T-helper 22 cell (primary cell): ENCODE data around the gene HOXB6.

Experiments
- DNase-seq: peaks from one replicate; pipeline ENCODE4 v3.0.0-alpha.2; 2020; ENCODE audit warnings: low read depth

Gene HOXB6

DNA sequence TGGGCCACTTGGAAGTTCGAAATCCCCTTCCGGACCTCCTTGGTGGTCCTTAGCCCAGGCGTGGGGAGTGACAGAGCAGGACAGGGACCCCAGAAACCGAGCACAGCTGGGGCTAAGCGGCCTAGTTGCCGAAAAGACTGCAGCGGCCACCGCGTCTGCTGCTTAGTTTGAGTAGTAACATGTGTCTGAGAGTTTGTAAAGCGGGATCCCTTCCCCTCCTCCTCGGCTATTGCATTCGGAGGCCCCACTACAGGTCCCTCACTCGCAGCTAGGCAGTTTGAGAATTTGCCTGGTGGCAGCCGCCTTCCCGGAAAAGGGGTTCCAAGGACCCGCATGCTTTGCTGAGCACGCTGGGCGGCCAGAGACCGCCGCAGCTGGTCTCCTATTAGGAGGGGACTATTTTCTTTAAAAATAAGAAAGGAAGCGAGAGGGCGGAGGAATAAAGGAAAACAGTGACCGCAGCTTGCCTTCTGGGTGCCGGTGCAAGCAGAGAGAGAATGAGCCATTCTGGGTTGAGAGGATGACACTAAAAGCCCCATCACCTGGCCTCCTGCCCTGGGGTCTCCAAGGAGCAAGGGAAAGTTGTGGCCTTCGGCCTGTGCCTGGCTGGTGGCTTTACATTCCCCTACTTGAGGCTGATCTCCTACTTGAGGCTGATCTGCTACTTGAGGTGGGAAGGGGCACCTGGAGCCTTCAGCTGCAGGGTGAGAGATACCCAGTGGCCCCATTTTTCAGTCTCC lies 10.1 kb downstream of the HOXB6 start:
- no peak for DNase-seq

DNA sequence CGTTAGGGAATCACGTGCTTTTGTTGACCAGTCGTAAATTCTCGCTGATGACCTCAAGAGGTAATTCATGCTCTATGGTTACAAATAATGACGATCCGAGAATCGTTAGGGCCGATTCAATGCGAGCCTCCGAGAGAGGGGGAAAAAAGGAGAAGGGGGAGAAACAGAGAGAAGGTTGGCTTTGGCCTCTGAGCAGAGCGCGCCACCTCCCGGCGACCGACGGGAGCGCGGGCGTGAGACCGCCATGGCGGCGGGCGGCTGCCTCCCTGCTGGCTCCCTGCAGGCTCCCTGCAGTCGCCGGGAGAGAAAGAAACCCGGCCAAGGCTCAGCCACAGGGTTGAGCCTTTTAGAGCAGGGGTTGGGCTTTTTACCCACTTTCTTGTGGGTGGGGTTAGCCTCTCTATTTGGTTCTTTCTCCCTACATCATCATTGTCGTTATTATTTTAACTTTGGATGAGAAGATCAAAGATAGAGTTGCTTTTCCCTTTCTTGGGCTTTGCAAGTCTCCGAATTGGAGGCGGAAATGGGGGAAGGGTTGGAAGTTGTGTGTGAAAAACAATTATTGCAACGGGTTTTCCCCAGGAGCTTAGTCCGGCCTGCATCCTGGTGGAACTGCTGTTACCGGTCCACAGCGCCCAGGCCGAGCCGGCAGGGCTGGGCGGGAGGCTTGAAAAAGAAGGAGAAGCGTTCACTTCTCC lies 10.8 kb downstream of the HOXB6 start:
- peak; percentile 52 for DNase-seq

- no peak for DNase-seq
Observed at GRCh38 chr17:48593126-48593829, 11.5 kb downstream of the HOXB6 start, which contains the start of gene HOXB5. Gene HOXB5 (minus strand): TSS chr17:48593779. CDS start chr17:48593682, 97 bp downstream.

DNA sequence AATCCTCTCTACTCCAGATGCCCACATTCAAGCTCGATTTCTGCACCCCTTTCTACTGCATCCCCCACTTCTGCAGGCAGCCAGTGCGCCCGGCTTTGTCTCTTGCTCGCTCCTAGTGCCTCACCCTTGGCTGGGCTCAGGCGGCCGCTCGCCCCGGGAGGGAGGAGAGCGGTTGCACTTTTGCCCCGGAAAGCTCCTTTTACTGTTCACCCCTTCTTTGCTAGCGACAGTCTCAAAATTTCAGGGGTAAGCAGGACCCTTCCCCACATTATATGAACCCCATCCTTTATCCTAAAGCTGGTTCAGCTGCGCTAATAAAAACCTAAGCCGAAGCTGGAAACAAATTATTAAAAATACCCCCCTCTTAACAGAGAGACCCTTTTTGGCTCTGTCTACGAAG lies 12.2 kb downstream of the HOXB6 start:
- DNase-seq, result no peak

DNA sequence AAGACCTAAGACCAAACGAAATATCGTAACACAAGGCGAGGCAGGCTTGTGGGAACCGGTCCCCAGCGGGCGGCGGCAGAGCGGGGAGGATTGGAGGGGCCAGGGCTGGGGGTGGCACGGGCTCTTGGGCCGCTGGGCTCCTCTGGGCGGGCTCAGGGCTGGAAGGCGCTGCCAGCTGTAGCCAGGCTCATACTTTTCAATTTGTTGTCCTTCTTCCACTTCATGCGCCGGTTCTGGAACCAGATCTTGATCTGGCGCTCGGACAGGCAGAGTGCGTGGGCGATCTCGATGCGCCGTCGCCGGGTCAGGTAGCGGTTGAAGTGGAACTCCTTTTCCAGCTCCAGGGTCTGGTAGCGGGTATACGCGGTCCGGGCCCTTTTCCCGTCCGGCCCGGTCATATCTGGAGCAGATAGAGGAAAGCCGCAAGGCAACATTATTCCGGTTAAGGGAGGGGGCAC lies 12.7 kb downstream of the HOXB6 start:
- DNase-seq, result no peak

DNA sequence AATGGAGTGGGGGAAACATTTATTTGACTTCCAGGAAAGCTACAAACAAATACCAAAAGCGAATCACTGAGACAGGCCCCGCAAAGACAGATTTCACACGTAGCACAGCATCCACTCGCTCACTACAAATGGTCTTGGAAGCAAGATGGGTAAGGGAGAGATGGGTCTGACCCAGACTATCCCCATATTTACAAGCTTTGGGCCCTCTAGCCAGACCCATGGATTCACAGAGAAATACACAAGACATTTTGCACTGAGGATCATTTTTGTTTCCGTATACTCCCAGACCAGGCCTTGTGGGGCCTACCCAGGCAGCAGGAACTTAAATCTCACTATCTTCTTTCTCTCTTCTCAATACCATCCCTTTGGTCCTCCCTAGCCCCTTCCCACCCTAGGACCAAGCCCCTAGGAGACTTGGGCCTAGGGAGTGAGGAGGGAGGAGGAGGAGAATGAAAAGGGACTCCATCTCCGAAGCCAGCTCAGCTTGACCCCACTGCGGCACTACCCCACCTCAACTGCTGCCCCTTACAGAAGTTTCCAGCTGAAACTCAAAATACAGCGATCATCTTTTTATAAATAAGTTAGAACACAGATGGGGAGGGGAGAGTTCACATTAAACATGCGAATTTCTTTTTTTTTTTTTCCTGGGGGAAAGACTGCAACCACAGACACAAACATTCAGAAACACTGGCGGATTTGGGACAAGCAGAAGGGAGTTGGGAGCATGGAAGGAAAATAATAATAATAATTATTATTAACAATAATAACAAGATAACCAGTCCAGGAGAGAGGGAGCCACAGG lies 13.3 kb downstream of the HOXB6 start:
- DNase-seq, result no peak

GRCh38 chr17:48590607-48591161 lies 14.1 kb downstream of the HOXB6 start:
- DNase-seq, result no peak

GRCh38 chr17:48589831-48590606 lies 14.8 kb downstream of the HOXB6 start, which contains the start of gene HOXB3:
Gene HOXB3 (minus strand): TSS chr17:48590241. CDS start chr17:48552474, 37,767 bp downstream.
- no peak for DNase-seq

DNA sequence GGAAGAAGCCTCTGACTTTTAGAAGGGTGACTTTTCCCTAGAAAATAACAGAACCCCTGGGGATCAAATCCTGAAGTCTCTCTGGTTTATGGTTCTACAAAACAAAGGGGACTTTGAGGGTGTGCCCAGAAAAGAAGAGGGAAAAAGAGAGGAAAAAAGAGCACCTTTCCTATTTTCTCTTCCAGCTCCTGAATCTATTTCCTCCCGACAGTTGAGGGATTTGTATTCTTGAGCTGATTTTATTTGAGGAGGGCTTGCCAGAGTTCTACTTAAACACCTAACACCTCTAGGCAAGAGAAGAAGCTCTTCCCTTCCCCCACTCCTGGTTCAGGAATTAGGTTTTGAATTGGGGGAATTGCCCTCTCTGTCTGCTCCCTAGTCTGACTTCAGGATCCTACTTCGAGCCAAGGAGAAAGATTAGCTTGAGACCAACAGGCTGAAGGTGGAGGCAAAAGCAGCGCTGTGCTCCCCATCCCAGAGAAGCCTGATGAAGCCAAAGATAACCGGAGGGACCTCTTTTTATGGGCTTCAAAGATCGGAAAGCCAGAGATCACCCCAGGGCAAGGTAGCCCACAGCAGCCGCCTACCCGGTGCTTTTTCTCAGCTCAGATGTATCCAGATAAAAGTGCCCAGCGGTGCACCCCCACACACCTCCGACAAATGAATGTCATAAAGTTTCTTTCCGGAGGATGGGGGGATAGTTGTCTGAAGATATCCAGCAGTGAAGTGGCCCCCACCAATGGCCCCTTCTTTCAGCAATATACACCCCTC lies 15.5 kb downstream of the HOXB6 start:
- DNase-seq, result no peak

- no peak for DNase-seq
Observed at GRCh38 chr17:48588528-48588927, 16.3 kb downstream of the HOXB6 start.

DNA sequence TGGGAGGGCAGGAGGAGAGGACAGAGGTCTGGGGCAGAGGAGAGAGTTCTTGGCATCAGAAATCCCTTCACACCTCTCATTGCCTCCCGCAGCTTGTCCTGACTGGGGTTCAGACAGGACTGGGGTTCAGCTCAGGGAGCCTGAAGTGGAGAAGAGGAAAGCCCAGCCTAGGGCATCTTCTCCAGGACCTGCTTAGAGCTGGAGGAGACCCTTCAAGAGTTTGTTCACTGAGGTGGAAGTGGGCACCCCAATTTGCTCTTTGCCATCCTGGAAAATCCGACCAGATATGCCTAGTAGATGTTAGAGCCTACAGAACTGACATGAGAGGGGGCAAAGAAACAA lies 16.7 kb downstream of the HOXB6 start:
- DNase-seq, result no peak

- no peak for DNase-seq
Observed at GRCh38 chr17:48587276-48588073, 17.3 kb downstream of the HOXB6 start.

DNA sequence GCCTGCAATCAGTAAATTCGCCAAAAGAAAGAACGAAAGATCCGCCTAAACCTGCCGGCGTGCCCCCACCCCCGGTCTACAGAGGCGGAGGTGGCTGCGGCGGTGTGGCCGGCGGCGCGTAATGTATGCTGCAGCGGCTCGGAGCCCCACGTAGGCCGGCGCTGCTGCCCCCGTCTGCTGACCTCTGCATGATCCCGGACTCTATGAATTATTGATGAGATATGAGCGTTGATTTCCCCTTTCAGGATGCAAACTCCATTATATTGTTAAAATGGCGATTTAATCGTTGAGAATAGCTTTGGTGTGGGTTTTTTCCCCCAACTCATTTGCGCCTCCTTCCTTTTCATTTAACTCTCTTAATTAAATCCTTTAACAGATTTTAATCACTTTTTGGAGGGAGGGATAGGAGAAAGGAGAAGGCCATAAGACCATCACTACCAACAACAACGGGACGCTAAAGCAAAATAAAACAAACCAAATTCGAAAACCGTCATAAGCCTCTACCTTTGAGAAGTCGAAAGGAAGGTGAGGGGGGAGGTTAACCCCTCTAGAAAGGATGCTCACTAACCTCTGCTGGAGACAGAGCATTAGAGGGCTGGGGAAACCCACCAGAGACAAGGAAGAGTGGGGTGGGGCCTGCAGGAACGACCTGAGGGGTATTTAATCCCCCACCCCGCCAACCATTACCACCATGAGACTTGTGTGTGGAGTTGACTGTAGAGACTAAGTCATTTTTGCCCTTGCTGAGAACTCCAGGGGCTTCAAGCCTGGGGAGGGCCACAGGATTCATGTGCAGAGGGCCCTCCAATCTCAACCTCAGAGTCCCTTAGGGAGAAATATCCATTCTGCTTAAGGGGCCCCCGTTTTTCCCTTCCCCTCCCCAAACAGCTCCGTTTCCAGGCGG lies 18.2 kb downstream of the HOXB6 start:
- DNase-seq, result no peak

- DNase-seq, result no peak
Observed at GRCh38 chr17:48584223-48584741, 20.5 kb downstream of the HOXB6 start.

GRCh38 chr17:48583708-48584222 lies 21.0 kb downstream of the HOXB6 start:
- no peak for DNase-seq

DNA sequence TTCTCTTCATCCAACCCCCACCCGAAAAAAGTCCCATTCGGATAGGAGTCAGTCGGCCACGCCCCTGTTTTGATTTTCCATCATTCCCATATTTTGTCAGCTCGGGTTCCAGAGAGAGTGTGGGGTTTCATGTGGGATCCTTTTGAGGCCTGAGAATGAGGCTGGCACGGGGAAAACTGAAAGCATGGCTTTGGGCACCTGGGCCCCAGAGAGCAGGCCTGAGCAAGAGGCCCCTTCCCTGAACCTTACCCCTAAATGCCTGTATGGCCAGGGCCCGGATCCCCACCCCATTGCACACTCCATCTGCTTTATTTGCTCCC lies 22.1 kb downstream of the HOXB6 start:
- no peak for DNase-seq

- DNase-seq, result no peak
Observed at GRCh38 chr17:48579760-48580554, 24.8 kb downstream of the HOXB6 start.
